HepG2 (cell line): ENCODE results near the gene PAPSS2. TPM values are rescaled to one million over a fixed set of nuclear protein-coding genes. Genes with fewer than 3 reads are reported as not detected.

Experiments
- ATAC-seq: fragments of 200-7000 bp; cut with Tn5 transposase; 3 replicates; pipeline ENCODE4 v1.9.1; 2020; ENCODE audit warnings: mild to moderate bottlenecking, moderate library complexity
- BruUV-seq: library from RNA; stranded (reverse); fragments of 400-500 nt; replicated peaks from 2 replicates; lab custom pipeline; 2021; lab: Mats Ljungman, UMichigan
- CTCF ChIA-PET: fragments of 300-600 bp; formaldehyde crosslinking; extraction: SDS; loops from one replicate; lab custom pipeline; 2021; ENCODE audit warnings: low total read pairs, inconsistent platforms, low intra/inter-chr PET ratio; lab: Yijun Ruan, JAX
- POLR2A ChIA-PET: fragments of 350-600 bp; sonication (Branson Sonifier 250); formaldehyde crosslinking; loops from one replicate; lab custom pipeline; 2020; ENCODE audit warnings: antibody characterized with exemption, inconsistent platforms; lab: Yijun Ruan, JAX
- DNase-seq: peaks from one replicate; pipeline ENCODE4 v3.0.0-alpha.2; 2015; ENCODE audit warnings: low spot score
- FAIRE-seq: peaks from 3 replicates; lab custom pipeline; 2011; peaks lifted over from hg19 to GRCh38; lab: Jason Lieb, UNC
- H2AFZ ChIP-seq: one replicate; pipeline ENCODE4 v1.6.1; 2011; ENCODE audit warnings: low read length, inconsistent platforms
- H3K27ac ChIP-seq: fragments of 300-600 bp; 3 replicates; pipeline ENCODE4 v1.8.0; 2011; ENCODE audit warnings: mixed run types, mild to moderate bottlenecking, mixed read lengths, low read length, inconsistent platforms; ENCODE audit not compliant: insufficient read depth; ENCODE audit errors: extremely low read length
- H3K27me3 ChIP-seq, 2 experiments: fragments of 200-600 bp in 1 of 2; 2 replicates in 1 of 2; 3 replicates in 1 of 2; pipeline versions ENCODE4 v1.6.0 to v1.8.0; 2011; ENCODE audit warnings: low read length in 2 of 2, mild to moderate bottlenecking in 2 of 2, moderate library complexity in 2 of 2, inconsistent platforms in 1 of 2; ENCODE audit not compliant: insufficient read depth in 2 of 2, control insufficient read depth in 1 of 2
- H3K36me3 ChIP-seq, 2 experiments: fragments of 200-600 bp in 1 of 2; replicated peaks in 1 of 2; 2 replicates in 1 of 2; 3 replicates in 1 of 2; pipeline versions ENCODE4 v1.5.1 to v1.8.0; 2011; ENCODE audit warnings: low read length in 2 of 2, inconsistent platforms in 1 of 2; ENCODE audit not compliant: insufficient read depth in 2 of 2, control insufficient read depth in 1 of 2
- H3K4me1 ChIP-seq: 2 replicates; pipeline ENCODE4 v1.5.1; 2012; ENCODE audit warnings: low read length, inconsistent platforms; ENCODE audit not compliant: insufficient read depth
- H3K4me2 ChIP-seq: 2 replicates; pipeline ENCODE4 v1.6.0; 2011; ENCODE audit warnings: low read depth, low read length, inconsistent platforms
- H3K4me3 ChIP-seq, 3 experiments: fragments of 200-600 bp in 1 of 3; sonication (generic), shearing (Covaris generic) in 1 of 3; replicated peaks in 1 of 3; 2 replicates each; pipeline ENCODE4 v1.5.1; 2011 to 2016; ENCODE audit warnings: low read length in 3 of 3, inconsistent platforms in 2 of 3, low read depth in 2 of 3, mild to moderate bottlenecking in 2 of 3, control low read depth in 1 of 3, mixed read lengths in 1 of 3; ENCODE audit not compliant: insufficient read depth in 1 of 3
- H3K79me2 ChIP-seq: one replicate; pipeline ENCODE4 v1.6.1; 2011; ENCODE audit warnings: low read length, inconsistent platforms; ENCODE audit not compliant: insufficient read depth
- H3K9ac ChIP-seq: 2 replicates; pipeline ENCODE4 v1.6.0; 2011; ENCODE audit warnings: mild to moderate bottlenecking, low read depth, low read length, inconsistent platforms; ENCODE audit not compliant: insufficient read depth
- H3K9me3 ChIP-seq: 2 replicates; pipeline ENCODE4 v1.5.1; 2012; ENCODE audit warnings: mild to moderate bottlenecking, low read length
- H4K20me1 ChIP-seq: 2 replicates; pipeline ENCODE4 v1.6.0; 2011; ENCODE audit warnings: inconsistent platforms, mild to moderate bottlenecking, low read length, moderate library complexity; ENCODE audit not compliant: insufficient read depth
- ARID3A ChIP-seq: IDR thresholded peaks from 2 replicates; pipeline ENCODE4 v1.6.1; 2012; ENCODE audit warnings: low read depth, low read length, improper control_type of control experiment
- CEBPB ChIP-seq: IDR thresholded peaks from 2 replicates; pipeline ENCODE4 v1.6.1; 2011; ENCODE audit warnings: low read depth, low read length, improper control_type of control experiment, borderline replicate concordance
- HNF1A ChIP-seq, 2 experiments: sonication (generic) in 1 of 2; formaldehyde crosslinking in 1 of 2; IDR thresholded peaks; 2 replicates each; pipeline versions ENCODE4 v1.4.0 to v1.6.1; 2016 to 2020; ENCODE audit warnings: borderline replicate concordance in 1 of 2, low read depth in 1 of 2, mild to moderate bottlenecking in 1 of 2, missing genetic modification reagents in 1 of 2
- KLF6 ChIP-seq: IDR thresholded peaks from 2 replicates; pipeline ENCODE4 v1.8.0; 2016; ENCODE audit warnings: missing biosample characterization, missing genetic modification reagents
- MNT ChIP-seq: fragments of 450-650 bp; IDR thresholded peaks from 2 replicates; pipeline ENCODE4 v1.6.1; 2016
- PHF20 ChIP-seq: sonication (generic); formaldehyde crosslinking; IDR thresholded peaks from 2 replicates; pipeline ENCODE4 v1.5.0; 2020; ENCODE audit warnings: mild to moderate bottlenecking, missing genetic modification reagents
- POLR2A ChIP-seq, 2 experiments: IDR thresholded peaks; 2 replicates each; pipeline ENCODE4 v1.6.1; 2011; ENCODE audit warnings: low read depth in 2 of 2, low read length in 2 of 2, mild to moderate bottlenecking in 1 of 2, moderate library complexity in 1 of 2; ENCODE audit not compliant: insufficient read depth in 1 of 2
- RCOR2 ChIP-seq: IDR thresholded peaks from 2 replicates; pipeline ENCODE4 v1.6.1; 2016; ENCODE audit warnings: missing biosample characterization, missing genetic modification reagents
- ZNF430 ChIP-seq: sonication (generic); formaldehyde crosslinking; IDR thresholded peaks from 2 replicates; pipeline ENCODE4 v1.9.0; 2021; ENCODE audit warnings: mild to moderate bottlenecking, missing genetic modification reagents
- ZNF724P ChIP-seq: sonication (generic); formaldehyde crosslinking; IDR thresholded peaks from 2 replicates; pipeline ENCODE4 v1.8.0; 2022; ENCODE audit warnings: missing genetic modification reagents, borderline replicate concordance
- in situ Hi-C: cut with HindIII; loops from 2 replicates; pipeline ENCODE4 v1.10.0; 2017; ENCODE audit warnings: low pct_unique_long_range_greater_than_20kb; ENCODE audit not compliant: extremely low pct_ligation_motif_present
- intact Hi-C: fragments of 100-400 bp; cut with micrococcal nuclease; formaldehyde crosslinking; loops from one replicate; pipeline ENCODE4 v1.10.0; 2022; ENCODE audit not compliant: unreplicated experiment
- polyA plus RNA-seq, 8 experiments: library from polyadenylated mRNA; depleted of rRNA in 3 of 8; stranded (reverse) in 7 of 8; unstranded in 1 of 8; fragments of >200 nt; fragmentation: Illumina TruSeq in 4 of 8; extraction: Trizol in 4 of 8; gene quantifications; 2 replicates each; pipeline versions ENCODE4 v1.2.1 to v1.2.3, GENCODE V29; 2011 to 2016; ENCODE audit warnings: low read depth in 4 of 8, missing spikeins in 1 of 8, mixed read lengths in 1 of 8; ENCODE audit not compliant: insufficient read depth in 1 of 8
- total RNA-seq, 5 experiments: library from RNA; depleted of rRNA; stranded (reverse); fragments of >200 nt; fragmentation: Illumina TruSeq; extraction: Trizol; gene quantifications; 2 replicates each; pipeline ENCODE4 v1.2.3, GENCODE V29; 2016; ENCODE audit warnings: low read depth in 1 of 5

Gene PAPSS2
- total and polyA plus RNA-seq, 2 of the 13 experiments (the other 11 are each of a cell fraction or from before 2014, with no cell fraction given), result 0.11 to 0.12 TPM

GRCh38 chr10:87739703-87740102 is 80.0 kb downstream of the PAPSS2 start (continued):
- TF ChIP-seq ZNF724P (CRISPR knock-in tag) (no peak), PHF20 (CRISPR knock-in tag) (no peak), RCOR2 (CRISPR knock-in tag) (no peak)
- TF ChIP-seq, all 625 proteins: peak for 0

DNA sequence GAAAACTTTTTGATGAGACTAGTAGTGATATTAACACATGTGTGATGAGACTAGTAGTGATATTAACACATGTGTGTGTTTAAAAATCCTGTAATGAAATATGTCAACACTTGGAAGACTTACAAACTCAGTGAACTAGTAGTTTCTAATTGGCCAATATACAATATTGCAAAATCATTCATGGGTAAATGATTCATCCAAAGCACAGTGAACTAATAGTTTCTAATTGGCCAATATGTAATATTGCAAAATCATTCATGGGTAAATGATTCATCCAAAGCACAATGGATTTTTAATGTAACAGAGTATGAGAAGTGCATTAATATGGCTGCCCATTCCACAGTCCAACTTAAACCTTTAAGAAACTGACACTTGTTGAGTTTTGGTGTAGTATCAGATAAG is 80.6 kb downstream of the PAPSS2 start:
- TF ChIP-seq KLF6 (CRISPR knock-in tag) (no peak), POLR2A (IDR thresholded peaks at IDR 0.05; ENCODE audit: insufficient read depth in 1 of 2, low read depth in 2 of 2, low read length in 2 of 2) (no peak), CEBPB (peak; percentile 94), MNT (peak; percentile 86), HNF1A (IDR thresholded peaks at IDR 0.05; ENCODE audit: low read depth) (peak; percentile 77), HNF1A (CRISPR knock-in tag; IDR thresholded peaks at IDR 0.05; ENCODE audit: borderline replicate concordance) (peak; percentile 22; the same call in 1 of the 2 replicates), ARID3A (peak; percentile 61; the same call in 1 of the 2 replicates), ZNF430 (CRISPR knock-in tag) (no peak)
- in situ Hi-C loops (no loop called here), intact Hi-C loops (no loop called here)
- no peaks in the 10 kb centered on the region; a peak in 1 of 5 replicates for H3K27me3 ChIP-seq
- H3K4me1 ChIP-seq, result peaks cover 24% of the 10 kb centered on the region
- no peak for ATAC-seq
- no peaks in the 10 kb centered on the region for H3K9me3 ChIP-seq
- no peak overlapping the region for H3K4me3 ChIP-seq
- H3K79me2 ChIP-seq, result no peaks in the 10 kb centered on the region
- POLR2A ChIA-PET, result no interaction called here
- H3K27ac ChIP-seq, result no peak overlapping the region
- BruUV-seq, result no TSS peak
- no peak overlapping the region for H3K4me2 ChIP-seq
- H2AFZ ChIP-seq, result no peak overlapping the region
- H3K9ac ChIP-seq, result no peak overlapping the region
- DNase-seq, result peak; percentile 44
- CTCF ChIA-PET, result no interaction called here
- no peaks in the 10 kb centered on the region for H3K36me3 ChIP-seq
- FAIRE-seq, result no peak
- H4K20me1 ChIP-seq, result no peaks in the 10 kb centered on the region
